GM19455 (cell line): ENCODE measurements around the gene ABCA4.

Source experiments
- ATAC-seq: cut with Tn5 transposase; IDR thresholded peaks from one replicate; pipeline ENCODE4 v1.9.1; 2021; ENCODE audit not compliant: unreplicated experiment

Gene ABCA4

GRCh38 chr1:94124538-94124937, 3.6 kb upstream of the ABCA4 start:
- no peak for ATAC-seq

- no peak for ATAC-seq
Measured at GRCh38 chr1:94122201-94122970, 1.4 kb upstream of the ABCA4 start.

DNA sequence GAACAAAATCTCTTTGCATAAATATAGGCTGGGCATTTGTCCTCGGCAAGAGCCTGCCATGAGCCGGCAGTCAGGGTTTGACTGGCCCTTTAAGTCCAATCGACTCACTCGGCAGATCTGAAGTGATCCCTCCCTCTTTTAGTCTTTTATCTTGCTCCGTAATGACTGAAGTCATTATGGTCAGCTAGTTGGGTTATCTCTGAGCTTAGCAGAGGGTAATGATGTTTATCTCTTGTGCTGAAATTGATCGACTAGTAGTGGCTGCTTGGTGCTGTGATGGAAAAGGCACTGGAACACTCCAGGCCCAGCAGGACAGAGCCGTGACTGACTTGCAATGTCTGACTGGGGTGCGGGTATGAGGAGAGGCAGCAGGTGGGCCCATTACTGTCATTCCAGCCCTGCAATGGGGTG, 468 bp upstream of the ABCA4 start:
- ATAC-seq: no peak

DNA sequence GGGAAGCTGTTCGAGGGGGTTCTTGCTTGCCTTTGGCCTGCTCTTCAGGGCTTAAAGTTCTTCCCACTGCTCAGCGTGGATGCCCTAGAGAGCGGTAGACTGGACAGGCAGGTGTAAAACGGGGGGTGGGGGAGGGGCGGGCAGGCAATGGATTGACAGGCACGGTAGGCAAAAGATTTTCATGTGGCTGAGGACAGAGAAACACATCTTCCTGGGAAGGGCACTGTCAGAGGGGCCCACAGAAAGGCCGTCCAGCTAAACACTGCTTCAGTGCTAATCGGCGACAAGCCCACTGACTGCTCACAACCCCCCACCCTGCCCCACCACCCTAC, 412 bp downstream of the ABCA4 start:
- ATAC-seq: no peak

- ATAC-seq: no peak
Measured at GRCh38 chr1:94119796-94120569, 965 bp downstream of the ABCA4 start.

DNA sequence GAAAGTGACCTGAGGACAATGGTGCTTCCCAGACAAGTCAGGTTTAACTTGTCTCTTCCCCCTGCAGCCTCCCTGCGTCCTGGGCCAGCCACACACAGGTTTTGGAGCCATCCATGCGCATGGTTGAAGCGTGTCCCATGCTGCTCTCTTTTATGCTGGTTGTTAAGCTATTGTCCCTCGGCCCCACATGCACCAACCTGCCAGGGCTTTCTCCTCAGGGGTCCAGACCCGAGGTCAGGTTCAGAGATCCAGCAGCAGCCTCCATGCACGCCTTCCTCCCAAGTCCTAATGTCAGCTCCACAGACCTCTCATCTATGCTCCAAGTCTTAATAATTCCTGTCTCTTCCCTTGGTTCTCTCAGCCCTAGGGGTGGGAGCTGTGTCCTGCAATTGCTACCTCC, 1.6 kb downstream of the ABCA4 start:
- no peak for ATAC-seq

DNA sequence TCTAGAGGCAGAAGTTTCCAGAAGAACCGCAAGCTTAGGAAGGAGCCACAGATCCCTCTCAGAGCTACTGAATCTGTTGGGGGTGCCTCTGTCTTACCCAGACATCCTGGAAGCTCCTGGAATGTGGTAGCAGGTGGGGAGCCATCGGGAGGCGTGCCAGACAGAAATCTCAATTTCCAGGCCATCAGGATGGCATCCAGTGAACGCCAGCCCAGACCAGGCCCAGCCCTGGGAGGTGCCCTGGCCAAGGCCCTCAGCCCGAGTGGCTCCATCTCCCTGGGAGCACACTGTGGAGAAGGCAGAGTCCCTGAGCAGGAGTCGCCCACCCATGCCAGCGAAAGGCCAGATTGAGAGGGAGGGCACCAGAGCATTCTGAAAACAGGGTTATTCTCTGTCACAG, 2.5 kb downstream of the ABCA4 start:
- no peak for ATAC-seq

GRCh38 chr1:94118013-94118412, 2.9 kb downstream of the ABCA4 start:
- ATAC-seq: no peak

- ATAC-seq: no peak
Measured at GRCh38 chr1:94117259-94117851, 3.6 kb downstream of the ABCA4 start.

GRCh38 chr1:94115900-94116436, 5.0 kb downstream of the ABCA4 start:
- no peak for ATAC-seq

DNA sequence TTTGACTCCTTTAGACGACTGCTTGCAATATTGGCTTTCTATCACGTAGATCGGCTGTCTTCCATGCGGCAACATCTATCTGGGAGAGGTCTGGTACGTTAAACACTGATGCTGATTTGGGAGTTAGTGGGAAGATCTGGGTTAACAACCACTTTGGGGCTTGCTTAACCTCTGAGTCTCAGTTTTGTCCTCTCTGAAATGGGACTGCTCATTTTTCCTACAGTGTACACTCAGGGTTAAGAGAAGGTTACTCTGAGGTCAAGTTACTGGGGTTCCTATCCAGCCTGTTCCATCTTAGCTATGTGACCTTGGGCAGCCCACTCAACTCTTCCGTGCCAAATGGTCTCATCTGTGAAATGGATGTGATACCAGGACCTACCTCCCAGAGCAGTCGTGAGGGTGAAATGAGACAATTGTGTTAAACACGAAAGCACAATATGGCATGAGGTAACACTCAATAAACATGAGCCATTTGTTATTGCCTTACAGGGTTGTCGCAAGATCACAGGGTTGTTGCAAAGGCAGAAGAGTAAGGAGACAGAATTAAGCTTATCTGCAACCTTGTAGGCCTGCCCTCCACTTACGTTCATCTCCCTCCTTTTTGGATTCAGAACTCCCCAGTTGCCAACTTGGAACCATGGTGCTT, 5.6 kb downstream of the ABCA4 start:
- ATAC-seq: no peak

DNA sequence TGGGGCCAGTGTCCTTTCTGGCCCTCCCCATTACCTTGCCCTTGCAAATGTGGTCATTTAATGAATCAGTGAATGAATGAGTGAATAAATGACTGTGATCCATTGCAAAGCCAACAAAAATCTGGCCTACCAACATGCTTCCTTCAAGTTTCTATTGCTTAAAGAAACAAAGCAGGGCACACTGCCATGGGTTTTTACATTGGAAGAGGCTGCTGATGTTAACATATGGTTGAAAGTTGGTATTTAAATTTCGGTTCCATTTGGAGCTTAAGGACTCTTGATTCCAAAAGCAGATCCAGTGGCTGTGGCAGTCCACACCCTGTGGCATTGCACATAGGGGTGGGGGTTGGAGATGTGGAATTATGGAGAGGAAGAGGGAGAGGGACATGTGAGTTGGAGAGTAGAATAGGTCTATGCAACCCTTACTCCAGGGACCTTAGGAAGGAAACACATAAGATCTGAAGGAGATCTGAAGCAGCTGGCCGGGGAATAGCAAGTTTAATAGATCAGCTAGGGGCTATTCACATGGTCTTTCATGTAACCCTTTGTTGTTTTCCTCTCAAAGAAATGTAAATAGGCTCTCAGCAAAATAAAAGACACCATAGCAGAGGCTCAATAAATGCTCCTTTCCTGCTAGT, 7.2 kb downstream of the ABCA4 start:
- ATAC-seq: no peak

DNA sequence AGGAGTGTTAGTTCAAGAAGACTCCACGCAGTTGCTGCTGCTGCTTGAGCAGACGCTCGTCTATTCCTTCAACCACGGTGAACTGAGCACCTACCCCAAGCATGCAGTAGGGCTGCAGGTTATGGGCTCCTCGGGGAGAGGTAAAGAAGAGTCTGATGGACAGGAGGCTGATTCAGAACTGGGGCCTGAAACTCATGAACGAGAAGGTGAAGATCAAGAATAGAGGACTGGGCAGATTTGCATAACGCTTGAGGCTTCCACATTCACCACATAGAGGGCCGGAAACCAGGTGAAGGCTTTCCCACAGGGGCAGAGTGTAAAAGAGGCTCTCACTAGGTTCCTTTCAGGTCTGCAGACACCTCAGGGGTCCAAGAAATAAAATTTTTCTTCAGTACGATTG, 9.1 kb downstream of the ABCA4 start:
- peak; percentile 78 for ATAC-seq

GRCh38 chr1:94110946-94111740, 9.8 kb downstream of the ABCA4 start:
- no peak for ATAC-seq

DNA sequence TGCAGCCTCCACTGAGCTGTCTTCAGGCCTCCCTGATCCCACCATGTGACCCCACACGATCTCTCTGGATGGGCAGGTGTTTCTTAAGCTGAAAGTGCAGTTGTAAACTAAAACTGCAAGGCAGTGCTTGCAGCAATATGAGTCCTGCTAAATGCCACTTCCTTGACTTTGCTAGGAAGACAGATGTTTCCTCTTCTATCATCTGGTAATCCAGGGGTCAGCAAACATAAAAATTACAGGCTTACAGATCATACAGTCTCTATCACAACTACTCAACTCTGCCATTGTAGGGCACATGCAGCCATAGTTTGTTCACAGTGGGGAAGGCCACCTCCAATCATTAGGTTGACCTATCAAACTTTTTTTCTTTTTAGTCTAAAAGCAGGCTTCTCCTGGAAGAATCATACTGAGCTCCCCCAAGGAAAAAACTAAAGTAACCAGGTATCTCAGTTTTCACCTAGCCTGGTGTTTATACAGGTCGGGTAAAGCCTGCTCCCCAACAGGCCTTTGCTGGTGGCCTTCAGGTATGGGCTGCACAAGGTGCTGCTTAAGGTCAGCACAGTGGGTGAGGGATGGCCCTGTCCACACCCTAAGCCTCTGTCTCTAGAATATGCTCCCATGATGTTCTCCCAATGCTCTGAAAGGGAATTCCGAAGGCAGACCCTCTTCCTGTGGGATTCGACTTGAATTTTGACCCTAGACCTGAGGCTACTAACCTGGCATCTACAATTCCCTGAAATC, 10.8 kb downstream of the ABCA4 start:
- no peak for ATAC-seq

- no peak for ATAC-seq
Measured at GRCh38 chr1:94109478-94109877, 11.5 kb downstream of the ABCA4 start.

GRCh38 chr1:94107141-94107540, 13.8 kb downstream of the ABCA4 start:
- no peak for ATAC-seq

DNA sequence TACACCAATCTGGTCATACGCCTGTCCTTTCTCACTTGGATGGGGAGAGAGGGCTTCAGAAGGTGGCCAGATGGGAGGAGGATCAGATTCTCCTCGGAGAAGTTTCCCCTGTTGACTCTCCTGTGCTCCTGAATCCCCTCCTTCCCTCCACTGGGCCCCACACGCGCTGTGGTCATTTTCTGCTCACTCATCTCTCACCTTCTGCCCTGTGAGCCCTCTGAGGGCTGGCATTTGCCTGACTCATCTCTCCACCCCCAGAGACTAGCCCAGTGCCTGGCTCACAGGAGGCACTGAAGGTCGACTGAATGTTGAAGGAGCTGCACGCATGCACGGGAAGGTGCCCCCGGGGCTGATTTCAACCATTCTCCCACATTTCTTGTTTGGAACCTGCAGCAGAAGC, 14.2 kb downstream of the ABCA4 start:
- no peak for ATAC-seq

DNA sequence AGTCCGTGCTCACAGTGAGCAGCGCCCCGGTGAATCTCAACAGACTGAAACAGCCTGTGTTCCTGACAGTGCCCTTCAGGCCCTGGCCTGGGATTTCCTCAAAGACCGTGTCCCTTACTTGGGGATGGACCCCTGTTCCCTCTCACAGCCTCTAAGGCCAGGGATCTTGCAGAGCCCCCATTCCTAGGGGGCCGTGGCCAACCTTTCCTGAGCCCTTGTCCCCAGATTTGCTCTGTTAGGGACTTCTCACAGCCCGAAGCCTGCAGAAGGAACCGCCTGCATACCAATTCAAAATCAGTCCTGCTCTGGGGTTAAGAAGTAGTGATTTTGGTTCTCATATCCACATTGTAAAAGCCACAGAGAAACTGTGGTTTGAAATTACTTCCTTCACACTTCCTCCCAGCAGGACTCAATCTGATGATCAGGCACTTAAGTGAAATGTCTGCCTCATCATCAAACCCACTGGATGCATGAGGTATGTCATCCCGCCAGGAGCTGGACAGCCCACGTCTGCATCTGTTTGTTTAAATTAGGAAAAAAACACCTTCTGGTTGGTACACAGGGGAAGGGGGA, 14.9 kb downstream of the ABCA4 start:
- ATAC-seq: peak; percentile 49
